Testis (tissue), 3 donors: Measurements from ENCODE around the gene RNF123. TPM values are rescaled to one million over a fixed set of nuclear protein-coding genes. Genes with fewer than 3 reads are reported as not detected.

Source experiments
- DNase-seq: peaks from one replicate; pipeline ENCODE4 v3.0.0-alpha.2; 2019
- H3K27ac ChIP-seq, 2 donors: fragments of 200-600 bp; sonication (generic); one replicate each; pipeline ENCODE4 v1.5.1; 2019
- H3K27me3 ChIP-seq: fragments of 200-600 bp; sonication (generic); one replicate; pipeline ENCODE4 v1.5.1; 2019
- H3K36me3 ChIP-seq: fragments of 200-600 bp; sonication (generic); one replicate; pipeline ENCODE4 v1.5.1; 2017; ENCODE audit warnings: low read depth; ENCODE audit errors: missing control alignments
- H3K4me1 ChIP-seq: fragments of 200-600 bp; sonication (generic); one replicate; pipeline ENCODE4 v1.5.1; 2019
- H3K4me3 ChIP-seq, 2 donors: fragments of 200-600 bp; sonication (generic); one replicate each; pipeline ENCODE4 v1.5.1; 2017 to 2019
- H3K9me3 ChIP-seq: fragments of 200-600 bp; sonication (generic); one replicate; pipeline ENCODE4 v1.5.1; 2017
- POLR2A ChIP-seq: fragments of 450-650 bp; IDR thresholded peaks from one replicate; pipeline ENCODE4 v1.6.1; 2017; ENCODE audit warnings: antibody characterized with exemption, mild to moderate bottlenecking, moderate library complexity
- WGBS, 2 donors: methylation state at CpG; one replicate each; pipeline ENCODE4 v1.1.5; 2018; 5-methylcytosine and 5-hydroxymethylcytosine counted together
- intact Hi-C: fragments of 100-400 bp; cut with DNase I; formaldehyde crosslinking; loops from one replicate; pipeline ENCODE4 v1.15.1; 2023; ENCODE audit warnings: low total_unique reads
- polyA plus RNA-seq: library from polyadenylated mRNA; stranded (reverse); fragments of 350-450 nt; fragmentation: Illumina TruSeq; extraction: RNeasy Lipid Tissue Mini Kit (QIAGEN cat#74804); gene quantifications from one replicate; pipeline ENCODE4 v1.2.3, GENCODE V29; 2014; ENCODE audit warnings: low read depth, low replicate concordance; ENCODE audit not compliant: insufficient read depth
- total RNA-seq, 2 donors: library from RNA; depleted of rRNA; stranded (reverse); fragments of >200 nt; gene quantifications; one replicate each; pipeline ENCODE4 v1.2.3, GENCODE V29; 2016
- TF ChIP-seq, protein P1 (sequence below), 3 experiments: fragments of 450-650 bp in 2 of 3; fragments of 200-600 bp in 1 of 3; sonication (generic) in 1 of 3; IDR thresholded peaks; one replicate each; pipeline ENCODE4 v1.5.1; 2016 to 2019; ENCODE audit warnings: antibody characterized with exemption in 3 of 3, mild to moderate bottlenecking in 2 of 3, moderate library complexity in 1 of 3

The RNF123 gene
- total and polyA plus RNA-seq, 3 donors from 2014 or later = 54.7 to 79.7 (median 72.4) TPM

DNA sequence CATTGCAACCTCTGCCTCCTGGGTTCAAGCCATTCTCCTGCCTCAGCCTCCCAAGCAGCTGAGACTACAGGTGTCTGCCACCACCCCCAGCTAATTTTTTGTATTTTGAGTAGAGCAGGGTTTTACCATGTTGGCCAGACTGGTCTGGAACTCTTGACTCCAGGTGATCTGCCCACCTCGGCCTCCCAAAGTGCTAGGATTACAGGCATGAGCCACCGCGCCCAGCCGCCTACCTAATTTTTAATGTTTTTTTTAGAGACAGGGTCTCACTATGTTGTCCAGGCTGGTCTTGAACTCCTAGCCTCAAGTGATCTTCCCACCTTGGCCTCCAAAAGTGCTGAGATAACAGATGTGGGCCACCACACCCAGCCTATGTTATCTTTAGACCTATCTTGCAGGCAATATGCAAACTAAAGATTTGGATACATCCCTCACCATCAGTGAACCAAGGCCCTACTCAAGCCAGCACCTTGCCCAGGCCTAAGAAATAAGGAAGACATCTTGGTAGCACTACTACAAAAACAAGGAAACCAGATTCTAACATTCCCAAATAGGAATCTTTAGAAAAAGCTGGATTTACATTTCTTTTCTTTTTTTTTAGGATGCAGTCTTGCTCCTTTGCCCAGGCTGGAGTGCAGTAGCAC, 40.7 kb downstream of the RNF123 start:
- DNase-seq = peak; percentile 5
- 94 to 98% methylated on average over 4 of the region's 4 CpGs for WGBS, 2 donors
- Histone ChIP-seq H3K4me3 (no peak overlapping the region), H3K27ac (no peak overlapping the region), H3K27me3 (no peaks in the 10 kb centered on the region), H3K36me3 (no peaks in the 10 kb centered on the region), H3K9me3 (no peaks in the 10 kb centered on the region), H3K4me1 (no peaks in the 10 kb centered on the region)
- intact Hi-C loops = no loop called here
- TF ChIP-seq, protein P1, sequence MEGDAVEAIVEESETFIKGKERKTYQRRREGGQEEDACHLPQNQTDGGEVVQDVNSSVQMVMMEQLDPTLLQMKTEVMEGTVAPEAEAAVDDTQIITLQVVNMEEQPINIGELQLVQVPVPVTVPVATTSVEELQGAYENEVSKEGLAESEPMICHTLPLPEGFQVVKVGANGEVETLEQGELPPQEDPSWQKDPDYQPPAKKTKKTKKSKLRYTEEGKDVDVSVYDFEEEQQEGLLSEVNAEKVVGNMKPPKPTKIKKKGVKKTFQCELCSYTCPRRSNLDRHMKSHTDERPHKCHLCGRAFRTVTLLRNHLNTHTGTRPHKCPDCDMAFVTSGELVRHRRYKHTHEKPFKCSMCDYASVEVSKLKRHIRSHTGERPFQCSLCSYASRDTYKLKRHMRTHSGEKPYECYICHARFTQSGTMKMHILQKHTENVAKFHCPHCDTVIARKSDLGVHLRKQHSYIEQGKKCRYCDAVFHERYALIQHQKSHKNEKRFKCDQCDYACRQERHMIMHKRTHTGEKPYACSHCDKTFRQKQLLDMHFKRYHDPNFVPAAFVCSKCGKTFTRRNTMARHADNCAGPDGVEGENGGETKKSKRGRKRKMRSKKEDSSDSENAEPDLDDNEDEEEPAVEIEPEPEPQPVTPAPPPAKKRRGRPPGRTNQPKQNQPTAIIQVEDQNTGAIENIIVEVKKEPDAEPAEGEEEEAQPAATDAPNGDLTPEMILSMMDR (IDR thresholded peaks at IDR 0.05) = no peak
- TF ChIP-seq POLR2A = no peak

DNA sequence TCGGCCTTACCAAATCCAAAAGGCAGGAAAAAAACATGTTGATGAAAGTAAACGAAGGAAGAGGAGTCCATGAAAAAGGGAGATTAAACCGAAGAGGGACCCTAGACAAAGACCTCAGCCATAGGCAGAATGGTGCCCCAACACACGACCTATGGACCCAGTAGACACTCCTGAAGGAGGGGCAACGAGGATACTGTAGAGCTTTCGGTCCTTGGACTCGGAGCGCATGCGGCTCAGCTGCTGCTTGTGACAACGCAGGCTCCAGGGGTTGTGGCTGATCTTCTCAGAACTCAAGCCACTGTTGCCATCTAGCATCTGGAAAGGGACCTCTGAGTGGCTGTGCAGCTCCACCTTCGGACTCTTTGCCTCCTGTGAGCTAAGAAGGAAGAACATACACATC, 43.2 kb downstream of the RNF123 start:
- 86 to 90% methylated on average over 10 to 11 of the region's 11 CpGs for WGBS, 2 donors
- H3K9me3 ChIP-seq = no peaks in the 10 kb centered on the region
- intact Hi-C loops = no loop called here
- no peaks in the 10 kb centered on the region for H3K36me3 ChIP-seq
- TF ChIP-seq POLR2A = no peak
- TF ChIP-seq, protein P1 (IDR thresholded peaks at IDR 0.05) = no peak
- DNase-seq = no peak
- no peaks in the 10 kb centered on the region for H3K4me1 ChIP-seq
- no peaks in the 10 kb centered on the region for H3K27me3 ChIP-seq
- H3K4me3 ChIP-seq = no peak overlapping the region
- no peak overlapping the region for H3K27ac ChIP-seq

DNA sequence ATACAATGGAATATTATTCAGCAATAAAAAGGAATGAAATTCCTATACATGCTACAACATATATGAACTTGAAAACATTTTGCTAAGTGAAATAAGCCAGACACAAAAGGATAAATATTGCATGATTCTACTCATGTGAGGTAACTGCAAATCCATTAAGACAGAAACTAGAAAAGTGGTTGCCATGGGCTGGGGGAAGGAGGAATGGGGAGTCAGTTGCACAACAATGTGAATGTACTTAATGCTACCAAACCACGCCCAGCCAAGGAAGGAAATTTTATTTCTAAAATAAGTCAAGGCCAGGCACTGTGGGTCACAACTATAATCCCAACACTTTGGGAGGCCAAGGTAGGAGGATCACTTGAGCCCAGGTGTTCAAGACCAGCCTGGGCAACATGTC, 44.2 kb downstream of the RNF123 start:
- no peaks in the 10 kb centered on the region for H3K4me1 ChIP-seq
- no peak overlapping the region for H3K27ac ChIP-seq
- TF ChIP-seq POLR2A = no peak
- TF ChIP-seq, protein P1 (IDR thresholded peaks at IDR 0.05) = no peak
- H3K27me3 ChIP-seq = no peaks in the 10 kb centered on the region
- H3K9me3 ChIP-seq = no peaks in the 10 kb centered on the region
- peak; percentile 5 for DNase-seq
- no peaks in the 10 kb centered on the region for H3K36me3 ChIP-seq
- 77 to 87% methylated on average over 1 of the region's 1 CpG for WGBS, 2 donors
- no peak overlapping the region for H3K4me3 ChIP-seq
- intact Hi-C loops = no loop called here

DNA sequence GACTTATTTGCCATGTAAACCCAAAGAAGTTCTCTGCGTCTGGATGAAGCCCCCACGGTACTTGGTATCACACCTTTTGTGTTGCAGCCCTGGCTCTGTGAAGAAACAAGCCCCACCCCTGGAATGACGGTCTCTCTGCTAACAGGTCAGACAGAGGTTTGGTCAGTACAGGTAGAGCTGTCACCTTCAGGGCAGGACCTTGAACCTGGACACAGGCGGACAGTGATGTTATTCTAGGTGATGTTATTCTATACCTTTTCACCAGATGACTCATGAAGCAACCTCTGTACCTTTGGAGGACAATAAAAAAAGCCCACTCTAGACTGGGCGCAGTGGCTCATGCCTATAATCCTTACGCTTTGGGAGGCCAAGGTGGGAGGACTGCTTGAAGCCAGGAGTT, 45.4 kb downstream of the RNF123 start:
- TF ChIP-seq POLR2A = no peak
- TF ChIP-seq, protein P1 (IDR thresholded peaks at IDR 0.05) = no peak
- intact Hi-C loops = no loop called here
- H3K4me3 ChIP-seq = no peak overlapping the region
- 91 to 92% methylated on average over 6 of the region's 6 CpGs for WGBS, 2 donors
- peak; percentile 9 for DNase-seq
- H3K27me3 ChIP-seq = no peaks in the 10 kb centered on the region
- no peaks in the 10 kb centered on the region for H3K9me3 ChIP-seq
- H3K4me1 ChIP-seq = no peaks in the 10 kb centered on the region
- no peak overlapping the region for H3K27ac ChIP-seq
- H3K36me3 ChIP-seq = no peaks in the 10 kb centered on the region

DNA sequence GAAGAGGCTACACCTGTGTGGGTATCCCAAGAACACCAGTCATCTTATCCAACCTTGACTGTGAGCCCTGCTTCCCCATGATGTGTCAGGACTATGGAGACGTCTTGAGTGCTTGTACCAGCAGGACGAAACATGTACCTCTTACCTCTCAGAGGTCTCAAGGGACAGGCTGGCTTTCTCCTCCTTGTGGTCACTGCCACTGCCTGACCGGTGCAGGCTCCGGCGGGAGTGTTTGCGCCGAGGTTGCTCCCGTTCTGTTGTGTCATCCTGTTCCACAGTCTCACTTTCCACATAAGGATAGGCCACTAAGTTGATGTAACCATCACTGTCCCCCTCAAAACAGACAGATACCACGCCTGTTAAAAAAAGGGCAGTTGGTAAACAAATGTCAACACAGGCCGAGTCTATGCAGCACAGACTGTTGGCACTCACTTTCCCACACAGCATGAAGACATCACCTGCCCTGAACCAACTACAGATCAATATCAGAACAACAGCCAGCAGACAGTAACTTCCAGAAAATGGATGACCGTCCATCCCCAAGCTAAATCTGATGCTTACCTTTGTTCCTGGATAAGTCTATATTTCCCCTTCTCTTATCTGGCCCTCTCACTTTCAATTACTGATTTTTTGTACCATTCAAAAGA, 48.8 kb downstream of the RNF123 start:
- 94 to 95% methylated on average over 11 of the region's 11 CpGs for WGBS, 2 donors
- H3K4me1 ChIP-seq = no peaks in the 10 kb centered on the region
- no peaks in the 10 kb centered on the region for H3K9me3 ChIP-seq
- TF ChIP-seq, protein P1 (IDR thresholded peaks at IDR 0.05) = no peak
- no peak for TF ChIP-seq POLR2A
- no peaks in the 10 kb centered on the region for H3K27me3 ChIP-seq
- no peaks in the 10 kb centered on the region for H3K36me3 ChIP-seq
- H3K4me3 ChIP-seq = no peak overlapping the region
- no peak overlapping the region for H3K27ac ChIP-seq
- intact Hi-C loops = no loop called here
- DNase-seq = no peak
